Heart right ventricle (tissue), 16 donors: ENCODE results near the gene ERP27. TPM values are rescaled to one million over a fixed set of nuclear protein-coding genes. Genes with fewer than 3 reads are reported as not detected.
A peak's percentile ranks its signal among the peaks of the same experiment; 100 is the strongest.

Experiments used
- ATAC-seq, 8 donors: fragments of 200-7000 bp; cut with Tn5 transposase; one replicate each; pipeline ENCODE4 v1.9.1; 2020; ENCODE audit warnings: mild to moderate bottlenecking in 8 of 8, moderate library complexity in 8 of 8, moderate number of reproducible peaks in 1 of 8
- DNase-seq, 2 donors: peaks; one replicate each; pipeline ENCODE4 v3.0.0-alpha.2; 2020
- H3K27ac ChIP-seq, 10 donors: fragments of 200-600 bp; sonication (generic) in 2 of 10; one replicate each; pipeline versions ENCODE4 v1.5.0 to v1.8.0; 2020 to 2022; ENCODE audit warnings: mild to moderate bottlenecking in 3 of 10
- H3K27me3 ChIP-seq, 7 donors: fragments of 200-600 bp; one replicate each; pipeline ENCODE4 v1.8.0; 2021 to 2022; ENCODE audit warnings: mild to moderate bottlenecking in 2 of 7
- H3K36me3 ChIP-seq, 9 donors: fragments of 200-600 bp; sonication (generic) in 1 of 9; one replicate each; pipeline versions ENCODE4 v1.5.0 to v1.8.0; 2020 to 2022; ENCODE audit warnings: mild to moderate bottlenecking in 2 of 9
- H3K4me1 ChIP-seq, 9 donors: fragments of 200-600 bp; sonication (generic) in 1 of 9; one replicate each; pipeline versions ENCODE4 v1.5.0 to v1.8.0; 2020 to 2022; ENCODE audit warnings: mild to moderate bottlenecking in 4 of 9
- H3K4me3 ChIP-seq, 10 donors: fragments of 200-600 bp; sonication (generic) in 2 of 10; one replicate each; pipeline versions ENCODE4 v1.5.0 to v1.8.0; 2020 to 2022; ENCODE audit warnings: mild to moderate bottlenecking in 7 of 10, moderate library complexity in 2 of 10
- H3K9me3 ChIP-seq, 11 donors: fragments of 200-600 bp in 10 of 11; sonication (generic) in 2 of 11; one replicate each; pipeline versions ENCODE4 v1.5.0 to v1.8.0; 2013 to 2022; ENCODE audit warnings: mild to moderate bottlenecking in 2 of 11, control low read depth in 1 of 11, moderate library complexity in 1 of 11
- WGBS, 2 donors: extraction: QIAGEN DNeasy Blood & Tissue Kit; methylation state at CpG; one replicate each; pipeline ENCODE4 v1.1.7; 2013; ENCODE audit warnings: inconsistent platforms in 1 of 2; 5-methylcytosine and 5-hydroxymethylcytosine counted together
- intact Hi-C, 10 donors: fragments of 100-400 bp; cut with DNase I; formaldehyde crosslinking; loops; one replicate each; pipeline versions ENCODE4 v1.11.1 to v1.14.2; 2022
- polyA plus RNA-seq, 2 donors: library from polyadenylated mRNA; stranded (reverse); fragments of 200-250 nt; gene quantifications; one replicate each; pipeline ENCODE4 v1.2.3, GENCODE V29; 2013
- total RNA-seq, 10 donors: library from RNA; stranded (reverse); fragmentation: NEBNext Ultra II Directional in 3 of 10; extraction: Animal tissue kit (Norgen Biotek cat#: 25700) in 3 of 10; gene quantifications; one replicate each; pipeline versions ENCODE4 v1.2.1 to v1.2.4, GENCODE V29; 2021 to 2023
- TF ChIP-seq, protein P1 (sequence below), 9 donors: fragments of 200-600 bp; sonication (generic) in 2 of 9; IDR thresholded peaks; one replicate each; pipeline versions ENCODE4 v1.5.0 to v1.8.0; 2021 to 2022; ENCODE audit warnings: antibody characterized with exemption in 9 of 9, mild to moderate bottlenecking in 5 of 9, moderate library complexity in 1 of 9
- donor health status: Arrhythmogenic right ventricular cardiomyopathy.
- donor health status: ischemic (EF 13 %, LVEDD 7.1; RV severe dilation, severe dysfunction).
- donor health status: healthy with polysubstance abuse.
- donor health status: DM: no; HTN: yes; CAD: no.
- donor health status: DM: no; HTN: no; CAD: no.
- donor health status: ischemic (EF 25% LVEDD 6.9; RV normal size, moderate dysfunction).
- donor health status: ischemic (EF 25% LVEDD 5.7; RV mildly dilated, moderate dysfunction).
- donor health status: healthy.
- donor health status: DM: yes; HTN: yes; CAD: no.
- donor health status: Ischemic cardiomyopathy.
- donor health status: ischemic (EF 35%, LVEDD 5.7; RV mildly dilated, moderate dysfunction).
- donor health status: nonischemic (EF 11% LVEDD 7.7; RV severe dilation, severe dysfunction).
- donor health status: DM: yes; HTN: yes; CAD: no.
- donor health status: PGD.
- donor health status: ischemic (EF 29% LVEDD 5.4; RV normal size, mild dysfunction).
- donor health status: nonischemic (EF 23%, LVEDD 6.1; RV moderate dilation, normal function).

ERP27 gene
- total and polyA plus RNA-seq, 12 donors = 0.14 to 0.79 (median 0.28) TPM; not detected in 2

DNA sequence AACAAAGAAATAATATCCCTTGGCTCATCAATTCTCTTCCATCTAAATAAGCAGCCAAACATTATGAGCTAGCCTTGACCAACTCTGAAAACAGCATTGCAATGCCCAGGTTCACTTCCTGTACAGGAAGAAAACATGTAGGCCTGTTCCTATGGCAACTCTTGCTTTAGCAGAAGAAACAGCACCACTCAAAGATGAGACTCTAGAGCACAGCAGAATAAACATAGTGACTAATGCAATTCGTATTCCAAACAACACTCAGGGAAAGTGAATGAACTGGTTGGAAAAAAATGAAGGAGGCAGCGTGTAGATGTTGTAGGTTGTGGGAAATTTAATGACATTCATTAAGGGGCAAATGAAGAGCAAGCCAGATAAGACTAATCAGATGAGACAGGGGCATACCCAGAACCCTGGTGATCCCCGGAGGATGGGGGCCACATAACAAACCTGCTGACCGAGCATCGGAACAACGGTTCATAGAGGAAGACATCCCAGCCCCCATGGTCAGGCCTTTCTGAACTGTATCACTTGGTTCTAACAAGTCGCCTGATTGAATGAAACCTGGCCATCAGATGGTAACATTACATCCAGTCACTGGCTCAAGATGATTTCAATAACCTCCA, 14.1 kb upstream of the ERP27 start:
- peak overlapping the region in 2 of 10 donors; percentile 15 to 17 for H3K4me3 ChIP-seq
- no peaks in the 10 kb centered on the region for H3K27me3 ChIP-seq
- intact Hi-C loops = loop anchor here in 3 of 10 donors (5.0 to 10.0 kb wide), 3 partner anchors 55 to 65 kb away; partner anchors contain the start of gene MGP (in 1 of the 3)
- peaks cover 8 to 98% (median 82%) of the 10 kb centered on the region in 9 donors for H3K4me1 ChIP-seq
- peak; percentile 54 to 86 (median 73) for ATAC-seq
- no peaks in the 10 kb centered on the region for H3K9me3 ChIP-seq
- WGBS, 2 donors = 57 to 65% methylated on average over 7 of the region's 7 CpGs
- H3K36me3 ChIP-seq = peaks cover 0 to 40% (median 14%) of the 10 kb centered on the region in 9 donors
- H3K27ac ChIP-seq = peak overlapping the region; percentile 34 to 95 (median 78)
- peak in 1 of 2 donors; percentile 58 for DNase-seq
- TF ChIP-seq, protein P1, sequence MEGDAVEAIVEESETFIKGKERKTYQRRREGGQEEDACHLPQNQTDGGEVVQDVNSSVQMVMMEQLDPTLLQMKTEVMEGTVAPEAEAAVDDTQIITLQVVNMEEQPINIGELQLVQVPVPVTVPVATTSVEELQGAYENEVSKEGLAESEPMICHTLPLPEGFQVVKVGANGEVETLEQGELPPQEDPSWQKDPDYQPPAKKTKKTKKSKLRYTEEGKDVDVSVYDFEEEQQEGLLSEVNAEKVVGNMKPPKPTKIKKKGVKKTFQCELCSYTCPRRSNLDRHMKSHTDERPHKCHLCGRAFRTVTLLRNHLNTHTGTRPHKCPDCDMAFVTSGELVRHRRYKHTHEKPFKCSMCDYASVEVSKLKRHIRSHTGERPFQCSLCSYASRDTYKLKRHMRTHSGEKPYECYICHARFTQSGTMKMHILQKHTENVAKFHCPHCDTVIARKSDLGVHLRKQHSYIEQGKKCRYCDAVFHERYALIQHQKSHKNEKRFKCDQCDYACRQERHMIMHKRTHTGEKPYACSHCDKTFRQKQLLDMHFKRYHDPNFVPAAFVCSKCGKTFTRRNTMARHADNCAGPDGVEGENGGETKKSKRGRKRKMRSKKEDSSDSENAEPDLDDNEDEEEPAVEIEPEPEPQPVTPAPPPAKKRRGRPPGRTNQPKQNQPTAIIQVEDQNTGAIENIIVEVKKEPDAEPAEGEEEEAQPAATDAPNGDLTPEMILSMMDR (IDR thresholded peaks at IDR 0.05) = no peak

DNA sequence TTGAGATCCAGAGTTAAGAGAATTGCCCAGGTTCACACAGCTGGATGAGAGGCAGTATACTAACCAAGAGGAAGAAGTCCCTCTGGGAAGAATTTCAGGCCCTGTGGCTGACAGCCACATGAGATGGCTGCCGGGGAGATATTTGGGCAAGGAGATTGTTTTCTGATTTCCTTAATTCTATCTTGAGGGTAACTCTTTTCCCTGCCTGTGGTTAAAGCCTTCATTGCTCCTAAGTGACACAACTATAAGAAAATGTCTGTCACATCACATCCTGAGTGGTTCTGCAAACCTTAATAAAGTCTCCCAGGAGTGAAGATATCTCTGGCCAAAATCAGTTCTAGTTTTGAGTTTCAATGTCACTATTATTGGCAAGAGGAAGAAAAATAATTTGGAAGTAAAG, 13.5 kb upstream of the ERP27 start:
- DNase-seq (no peak), ATAC-seq (no peak)
- no peaks in the 10 kb centered on the region for H3K27me3 ChIP-seq
- H3K36me3 ChIP-seq = peaks cover 0 to 46% (median 16%) of the 10 kb centered on the region in 9 donors
- TF ChIP-seq, protein P1 (IDR thresholded peaks at IDR 0.05) = no peak
- peak overlapping the region in 1 of 10 donors; percentile 17 for H3K4me3 ChIP-seq
- H3K4me1 ChIP-seq = peaks cover 8 to 98% (median 79%) of the 10 kb centered on the region in 9 donors
- intact Hi-C loops = loop anchor here in 3 of 10 donors (5.0 to 10.0 kb wide), 3 partner anchors 55 to 65 kb away; partner anchors contain the start of gene MGP (in 1 of the 3)
- H3K27ac ChIP-seq = peak overlapping the region; percentile 34 to 95 (median 78)
- WGBS, 2 donors = 30 to 45% methylated on average over 1 of the region's 1 CpG
- H3K9me3 ChIP-seq = no peaks in the 10 kb centered on the region

DNA sequence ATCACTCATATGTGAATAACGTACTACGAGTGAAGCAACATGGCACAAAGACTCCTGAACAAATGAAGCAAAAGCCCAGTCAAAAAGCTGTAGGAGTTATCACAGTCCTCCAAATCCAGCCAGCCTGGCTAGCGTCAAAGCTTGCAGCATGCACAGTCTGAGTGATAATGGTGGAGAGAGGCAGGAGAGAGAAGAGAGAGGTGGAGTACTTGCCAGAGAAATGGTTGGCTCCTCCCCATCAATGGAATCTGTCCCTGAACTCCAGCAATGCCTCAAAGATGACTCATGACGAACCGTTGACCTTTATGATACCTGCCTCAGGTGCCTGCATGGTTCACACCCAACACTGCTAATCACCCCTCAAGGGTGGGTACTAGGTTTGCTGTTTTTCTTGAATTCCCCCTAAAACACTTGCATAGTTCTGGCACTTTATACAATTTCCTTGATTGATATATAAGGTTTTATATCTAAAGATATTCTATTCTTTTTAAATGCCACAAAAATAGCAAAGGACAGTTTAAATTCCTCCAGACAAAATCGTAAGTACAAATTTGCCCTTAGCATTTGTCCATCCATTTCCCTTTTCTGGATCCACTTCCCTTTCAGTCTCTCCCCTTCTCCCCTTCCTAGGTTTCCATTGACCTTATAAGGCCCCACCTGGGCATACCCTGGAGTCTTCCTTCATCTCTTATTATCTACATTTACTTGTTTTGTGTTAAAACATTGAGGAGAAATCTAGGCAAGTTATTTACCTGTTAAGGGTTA, 12.8 kb upstream of the ERP27 start:
- intact Hi-C loops = loop anchor here in 3 of 10 donors (5.0 to 10.0 kb wide), 3 partner anchors 54 to 64 kb away; partner anchors contain the start of gene MGP (in 1 of the 3)
- 50 to 57% methylated on average over 6 of the region's 6 CpGs for WGBS, 2 donors
- DNase-seq (peak in 1 of 2 donors; percentile 43), ATAC-seq (peak in 7 of 8 donors; percentile 24 to 87 (median 50))
- Histone ChIP-seq H3K4me3 (peak overlapping the region in 1 of 10 donors; percentile 17), H3K27me3 (no peaks in the 10 kb centered on the region), H3K9me3 (no peaks in the 10 kb centered on the region), H3K27ac (peak overlapping the region in 9 of 10 donors; percentile 49 to 95 (median 82)), H3K4me1 (peaks cover 8 to 97% (median 76%) of the 10 kb centered on the region in 9 donors), H3K36me3 (peaks cover 0 to 53% (median 16%) of the 10 kb centered on the region in 9 donors)
- TF ChIP-seq, protein P1 (IDR thresholded peaks at IDR 0.05) = no peak

DNA sequence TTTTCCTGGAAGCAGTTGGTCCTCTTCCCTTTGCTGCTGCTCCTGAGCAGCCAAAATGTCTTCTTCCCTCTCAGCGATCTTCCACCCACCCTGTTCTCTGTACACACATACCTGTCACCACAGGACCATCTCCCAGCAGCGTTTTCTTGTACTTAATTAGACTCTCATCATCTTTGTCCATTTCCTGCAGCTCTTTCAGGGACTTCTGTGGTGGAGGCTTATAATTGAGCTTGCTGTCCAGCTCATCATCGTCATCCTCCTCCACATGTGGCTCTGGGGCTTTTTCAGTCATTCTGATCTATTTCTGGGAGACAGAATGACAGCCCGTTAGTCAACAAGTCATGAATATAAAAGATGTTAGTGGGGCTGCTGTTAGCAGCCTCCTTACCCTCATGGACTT, 12.1 kb upstream of the ERP27 start:
- no peaks in the 10 kb centered on the region for H3K9me3 ChIP-seq
- H3K27ac ChIP-seq = peak overlapping the region in 7 of 10 donors; percentile 13 to 95 (median 83)
- ATAC-seq (no peak), DNase-seq (no peak)
- WGBS, 2 donors = 49 to 59% methylated on average over 4 of the region's 4 CpGs
- peaks cover 0 to 60% (median 16%) of the 10 kb centered on the region in 9 donors for H3K36me3 ChIP-seq
- H3K27me3 ChIP-seq = no peaks in the 10 kb centered on the region
- intact Hi-C loops = loop anchor here in 3 of 10 donors (5.0 to 10.0 kb wide), 3 partner anchors 53 to 63 kb away; partner anchors contain the start of gene MGP (in 1 of the 3)
- no peak overlapping the region for H3K4me3 ChIP-seq
- TF ChIP-seq, protein P1 (IDR thresholded peaks at IDR 0.05) = no peak
- peaks cover 8 to 96% (median 72%) of the 10 kb centered on the region in 9 donors for H3K4me1 ChIP-seq
